HCT116 (cell line): ENCODE measurements around the gene SORCS2.

Source experiments
- CTCF ChIP-seq, 3 experiments: fragments of 200-600 bp in 1 of 3; sonication (generic) in 1 of 3; IDR thresholded peaks in 2 of 3; conservative IDR thresholded peaks in 1 of 3; 2 replicates each; pipeline ENCODE4 v1.5.1; 2012 to 2017; ENCODE audit warnings: low read depth in 2 of 3, low read length in 2 of 3, antibody characterized with exemption in 1 of 3, borderline replicate concordance in 1 of 3, control low read depth in 1 of 3, mild to moderate bottlenecking in 1 of 3, mixed read lengths in 1 of 3, mixed run types in 1 of 3, moderate library complexity in 1 of 3; ENCODE audit not compliant: insufficient read depth in 1 of 3
- POLR2A ChIP-seq: IDR thresholded peaks from 2 replicates; pipeline ENCODE4 v1.7.0; 2011; ENCODE audit warnings: borderline replicate concordance; ENCODE audit not compliant: insufficient read depth, insufficient read length; ENCODE audit errors: extremely low read depth

- TF ChIP-seq CTCF (IDR thresholded peaks at IDR 0.05 in 2 of 3, conservative IDR thresholded peaks at IDR 0.05 in 1 of 3; ENCODE audit: borderline replicate concordance in 1 of 3, insufficient read depth in 1 of 3, low read depth in 2 of 3, low read length in 2 of 3), result no peak
- TF ChIP-seq POLR2A, result no peak
These were observed 318.2 kb downstream of the SORCS2 start for GRCh38 chr4:7510538-7510937.
